ENCODE measurements around the gene CFAP77. TPM values are rescaled to one million over a fixed set of nuclear protein-coding genes. Genes with fewer than 3 reads are reported as not detected.

The CFAP77 gene
- total and polyA plus RNA-seq, 2 of the 8 experiments (the other 6 are each of a cell fraction or from before 2014, with no cell fraction given) = 0.63 to 0.97 TPM

DNA sequence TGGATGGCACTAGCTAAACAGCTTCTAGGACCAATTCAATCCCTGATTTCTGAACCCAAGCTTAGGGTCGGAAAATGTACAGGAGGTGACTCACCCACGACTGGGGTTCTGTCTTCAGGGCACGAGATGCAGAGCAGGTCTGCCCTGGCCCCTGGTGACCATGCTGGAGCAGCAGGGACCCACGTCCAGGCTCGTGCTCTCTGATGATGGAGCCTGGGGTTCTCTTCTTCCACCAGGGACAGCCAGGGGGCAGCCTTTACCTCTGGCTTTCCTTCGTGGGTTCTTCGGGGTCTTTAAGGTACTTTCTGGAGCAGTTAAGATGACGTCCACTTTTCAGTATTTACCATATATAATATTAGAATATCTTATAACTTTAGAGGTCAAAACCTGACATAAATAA is 2.1 kb downstream of the CFAP77 start (continued):
- TF ChIP-seq, protein P1, sequence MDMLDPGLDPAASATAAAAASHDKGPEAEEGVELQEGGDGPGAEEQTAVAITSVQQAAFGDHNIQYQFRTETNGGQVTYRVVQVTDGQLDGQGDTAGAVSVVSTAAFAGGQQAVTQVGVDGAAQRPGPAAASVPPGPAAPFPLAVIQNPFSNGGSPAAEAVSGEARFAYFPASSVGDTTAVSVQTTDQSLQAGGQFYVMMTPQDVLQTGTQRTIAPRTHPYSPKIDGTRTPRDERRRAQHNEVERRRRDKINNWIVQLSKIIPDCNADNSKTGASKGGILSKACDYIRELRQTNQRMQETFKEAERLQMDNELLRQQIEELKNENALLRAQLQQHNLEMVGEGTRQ (IDR thresholded peaks at IDR 0.05; ENCODE audit: low read length) = no peak
- no peak for TF ChIP-seq RFX5 (IDR thresholded peaks at IDR 0.05; ENCODE audit: borderline replicate concordance, low read depth, low read length)
- TF ChIP-seq SAP30 (IDR thresholded peaks at IDR 0.05; ENCODE audit: insufficient read depth, insufficient replicate concordance, low read length) = no peak
- TF ChIP-seq RAD21 (IDR thresholded peaks at IDR 0.05 in 1 of 2, conservative IDR thresholded peaks at IDR 0.05 in 1 of 2; ENCODE audit: low read depth in 2 of 2, low read length in 2 of 2) = peak; percentile 83 to 87
- TF ChIP-seq RBBP5 (IDR thresholded peaks at IDR 0.05; ENCODE audit: borderline replicate concordance, low read depth, low read length) = no peak
- TF ChIP-seq SUZ12 (IDR thresholded peaks at IDR 0.05; ENCODE audit: low read length) = no peak
- TF ChIP-seq, protein P2, sequence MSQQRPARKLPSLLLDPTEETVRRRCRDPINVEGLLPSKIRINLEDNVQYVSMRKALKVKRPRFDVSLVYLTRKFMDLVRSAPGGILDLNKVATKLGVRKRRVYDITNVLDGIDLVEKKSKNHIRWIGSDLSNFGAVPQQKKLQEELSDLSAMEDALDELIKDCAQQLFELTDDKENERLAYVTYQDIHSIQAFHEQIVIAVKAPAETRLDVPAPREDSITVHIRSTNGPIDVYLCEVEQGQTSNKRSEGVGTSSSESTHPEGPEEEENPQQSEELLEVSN (IDR thresholded peaks at IDR 0.05) = no peak
- 0 out of 4 replicates have a peak, but pooled peaks of 1 of the 2 experiments have one; percentile 28 for TF ChIP-seq HDAC2 (IDR thresholded peaks at IDR 0.05; ENCODE audit: borderline replicate concordance in 1 of 2, low read depth in 2 of 2, low read length in 2 of 2)
- TF ChIP-seq, protein P3, sequence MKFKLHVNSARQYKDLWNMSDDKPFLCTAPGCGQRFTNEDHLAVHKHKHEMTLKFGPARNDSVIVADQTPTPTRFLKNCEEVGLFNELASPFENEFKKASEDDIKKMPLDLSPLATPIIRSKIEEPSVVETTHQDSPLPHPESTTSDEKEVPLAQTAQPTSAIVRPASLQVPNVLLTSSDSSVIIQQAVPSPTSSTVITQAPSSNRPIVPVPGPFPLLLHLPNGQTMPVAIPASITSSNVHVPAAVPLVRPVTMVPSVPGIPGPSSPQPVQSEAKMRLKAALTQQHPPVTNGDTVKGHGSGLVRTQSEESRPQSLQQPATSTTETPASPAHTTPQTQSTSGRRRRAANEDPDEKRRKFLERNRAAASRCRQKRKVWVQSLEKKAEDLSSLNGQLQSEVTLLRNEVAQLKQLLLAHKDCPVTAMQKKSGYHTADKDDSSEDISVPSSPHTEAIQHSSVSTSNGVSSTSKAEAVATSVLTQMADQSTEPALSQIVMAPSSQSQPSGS (IDR thresholded peaks at IDR 0.05; ENCODE audit: low read length) = no peak
- TF ChIP-seq NANOG (IDR thresholded peaks at IDR 0.05; ENCODE audit: insufficient read depth, low read depth, low read length, poor library complexity, severe bottlenecking) = no peak
- no peak for TF ChIP-seq POLR2AphosphoS5 (IDR thresholded peaks at IDR 0.05; ENCODE audit: low read depth, low read length)
- no peak for TF ChIP-seq KDM1A (IDR thresholded peaks at IDR 0.05; ENCODE audit: borderline replicate concordance, low read length)
- TF ChIP-seq RNF2 (IDR thresholded peaks at IDR 0.05; ENCODE audit: borderline replicate concordance, low read depth, low read length, missing control alignments, poor library complexity, severe bottlenecking) = no peak
- no peak for TF ChIP-seq CBX8 (IDR thresholded peaks at IDR 0.05; ENCODE audit: borderline replicate concordance, low read depth, low read length)
- TF ChIP-seq SIN3A (conservative IDR thresholded peaks at IDR 0.05 in 1 of 2, IDR thresholded peaks at IDR 0.05 in 1 of 2; ENCODE audit: low read depth in 1 of 2, low read length in 2 of 2) = no peak; a peak in 1 of 4 replicates
- no peak for TF ChIP-seq CEBPB (IDR thresholded peaks at IDR 0.05; ENCODE audit: low read depth, low read length)

Measured in H1 (cell line).